H9 (cell line): ENCODE results near the gene KIF22. TPM values are rescaled to one million over a fixed set of nuclear protein-coding genes. Genes with fewer than 3 reads are reported as not detected.

Source experiments
- DNase-seq: peaks from one replicate; pipeline ENCODE4 v3.0.0-alpha.2; 2017
- H2AFZ ChIP-seq: one replicate; pipeline ENCODE4 v1.6.1; 2013; ENCODE audit warnings: mild to moderate bottlenecking, low read length, control low read depth, moderate library complexity
- H2AK5ac ChIP-seq: 2 replicates; pipeline ENCODE4 v1.6.1; 2013; ENCODE audit warnings: low read length, control low read depth, mixed read lengths; ENCODE audit not compliant: insufficient read length
- H2BK120ac ChIP-seq: one replicate; pipeline ENCODE4 v1.6.1; 2013; ENCODE audit warnings: low read depth, mild to moderate bottlenecking, low read length, control low read depth, inconsistent platforms; ENCODE audit not compliant: poor library complexity, severe bottlenecking
- H2BK12ac ChIP-seq: 2 replicates; pipeline ENCODE4 v1.6.1; 2013; ENCODE audit warnings: low read length, control low read depth, mixed read lengths, low read depth; ENCODE audit not compliant: insufficient read length
- H2BK15ac ChIP-seq: 2 replicates; pipeline ENCODE4 v1.6.1; 2013; ENCODE audit warnings: low read depth, low read length, control low read depth
- H2BK20ac ChIP-seq: one replicate; pipeline ENCODE4 v1.6.1; 2013; ENCODE audit warnings: low read depth, mild to moderate bottlenecking, low read length, control low read depth, inconsistent platforms; ENCODE audit not compliant: poor library complexity, severe bottlenecking
- H2BK5ac ChIP-seq: 2 replicates; pipeline ENCODE4 v1.6.1; 2013; ENCODE audit warnings: low read length, control low read depth, mixed read lengths; ENCODE audit not compliant: insufficient read length
- H3K14ac ChIP-seq: 2 replicates; pipeline ENCODE4 v1.6.1; 2013; ENCODE audit warnings: low read length, control low read depth; ENCODE audit not compliant: insufficient read depth
- H3K18ac ChIP-seq: 2 replicates; pipeline ENCODE4 v1.6.1; 2013; ENCODE audit warnings: low read depth, mild to moderate bottlenecking, mixed read lengths, low read length, control low read depth; ENCODE audit not compliant: insufficient read length
- H3K23ac ChIP-seq: 2 replicates; pipeline ENCODE4 v1.6.1; 2013; ENCODE audit warnings: low read length, control low read depth, mixed read lengths, low read depth; ENCODE audit not compliant: insufficient read length
- H3K23me2 ChIP-seq: 2 replicates; pipeline ENCODE4 v1.6.1; 2013; ENCODE audit warnings: low read depth, mild to moderate bottlenecking, mixed read lengths, low read length, control low read depth; ENCODE audit not compliant: insufficient read length, poor library complexity, severe bottlenecking
- H3K27ac ChIP-seq: 2 replicates; pipeline ENCODE4 v1.5.1; 2013; ENCODE audit warnings: low read length, control low read depth, mixed read lengths, low read depth; ENCODE audit not compliant: insufficient read length
- H3K27me3 ChIP-seq: 2 replicates; pipeline ENCODE4 v1.6.1; 2013; ENCODE audit warnings: low read length, control low read depth, inconsistent platforms; ENCODE audit not compliant: insufficient read depth
- H3K4ac ChIP-seq: 2 replicates; pipeline ENCODE4 v1.6.1; 2013; ENCODE audit warnings: low read depth, mild to moderate bottlenecking, control low read depth, inconsistent platforms, low read length, moderate library complexity
- H3K4me1 ChIP-seq: 2 replicates; pipeline ENCODE4 v1.6.1; 2013; ENCODE audit warnings: low read length, control low read depth, inconsistent platforms; ENCODE audit not compliant: insufficient read depth
- H3K4me2 ChIP-seq: 2 replicates; pipeline ENCODE4 v1.6.1; 2013; ENCODE audit warnings: low read length, control low read depth, mixed read lengths; ENCODE audit not compliant: insufficient read length, insufficient read depth
- H3K56ac ChIP-seq: 2 replicates; pipeline ENCODE4 v1.6.1; 2013; ENCODE audit warnings: low read depth, mild to moderate bottlenecking, mixed read lengths, low read length, control low read depth; ENCODE audit not compliant: insufficient read length
- H3K79me1 ChIP-seq: 2 replicates; pipeline ENCODE4 v1.6.1; 2013; ENCODE audit warnings: low read depth, mild to moderate bottlenecking, moderate library complexity, low read length, control low read depth, inconsistent platforms; ENCODE audit not compliant: insufficient read depth, poor library complexity, severe bottlenecking
- H3K79me2 ChIP-seq: 2 replicates; pipeline ENCODE4 v1.6.1; 2013; ENCODE audit warnings: low read length, control low read depth, inconsistent platforms; ENCODE audit not compliant: insufficient read depth
- H3K9ac ChIP-seq: 2 replicates; pipeline ENCODE4 v1.6.1; 2013; ENCODE audit warnings: low read length, control low read depth, mixed read lengths; ENCODE audit not compliant: insufficient read length; ENCODE audit errors: extremely low read depth
- H3K9me3 ChIP-seq: one replicate; pipeline ENCODE4 v1.6.1; 2013; ENCODE audit warnings: low read depth, low read length, inconsistent platforms; ENCODE audit not compliant: control insufficient read depth
- H3T11ph ChIP-seq: one replicate; pipeline ENCODE4 v1.6.1; 2013; ENCODE audit warnings: mild to moderate bottlenecking, low read length, control low read depth, inconsistent platforms
- H4K20me1 ChIP-seq: one replicate; pipeline ENCODE4 v1.6.1; 2013; ENCODE audit not compliant: control insufficient read depth, insufficient read length, insufficient read depth
- H4K5ac ChIP-seq: 2 replicates; pipeline ENCODE4 v1.6.1; 2013; ENCODE audit warnings: low read depth, mild to moderate bottlenecking, mixed read lengths, low read length, control low read depth; ENCODE audit not compliant: insufficient read length
- H4K8ac ChIP-seq: replicated peaks from 2 replicates; pipeline ENCODE4 v1.6.1; 2013; ENCODE audit warnings: low read length, control low read depth, mixed read lengths, low read depth; ENCODE audit not compliant: insufficient read length
- H4K91ac ChIP-seq: 2 replicates; pipeline ENCODE4 v1.6.1; 2013; ENCODE audit warnings: low read depth, mild to moderate bottlenecking, moderate library complexity, mixed read lengths, low read length, control low read depth; ENCODE audit not compliant: insufficient read length
- H3K27ac Mint-ChIP-seq, 3 experiments: 2 replicates in 2 of 3; 3 replicates in 1 of 3; pipeline ENCODE4 v1.8.0; 2020 to 2021; ENCODE audit warnings: mixed read lengths in 3 of 3, mild to moderate bottlenecking in 1 of 3, moderate library complexity in 1 of 3
- H3K27me3 Mint-ChIP-seq: 2 replicates; pipeline ENCODE4 v1.8.0; 2021; ENCODE audit warnings: low read depth, mild to moderate bottlenecking, moderate library complexity, mixed read lengths
- H3K36me3 Mint-ChIP-seq, 3 experiments: 2 replicates in 2 of 3; 3 replicates in 1 of 3; pipeline ENCODE4 v1.8.0; 2020 to 2021; ENCODE audit warnings: low read depth in 3 of 3, mixed read lengths in 3 of 3; ENCODE audit not compliant: insufficient read depth in 1 of 3
- H3K4me1 Mint-ChIP-seq, 2 experiments: 2 replicates each; pipeline ENCODE4 v1.8.0; 2020; ENCODE audit warnings: mixed read lengths in 2 of 2
- H3K4me3 Mint-ChIP-seq, 2 experiments: 2 replicates in 1 of 2; 3 replicates in 1 of 2; pipeline ENCODE4 v1.8.0; 2020 to 2021; ENCODE audit warnings: mild to moderate bottlenecking in 2 of 2, mixed read lengths in 2 of 2, moderate library complexity in 1 of 2
- H3K9me3 Mint-ChIP-seq, 2 experiments: 2 replicates in 1 of 2; 3 replicates in 1 of 2; pipeline ENCODE4 v1.8.0; 2020; ENCODE audit warnings: mild to moderate bottlenecking in 2 of 2, mixed read lengths in 2 of 2, moderate library complexity in 1 of 2
- CTCF ChIP-seq: fragments of 200-600 bp; sonication (generic); conservative IDR thresholded peaks from 3 replicates; pipeline ENCODE4 v1.8.0; 2021; ENCODE audit warnings: antibody characterized with exemption, mild to moderate bottlenecking
- WGBS: extraction: QIAGEN DNeasy Blood & Tissue Kit; methylation state at CpG from one replicate; pipeline ENCODE4 v1.1.7; 2013; ENCODE audit warnings: missing lambda C conversion rate, low lambda C conversion rate, mixed read lengths; ENCODE audit not compliant: insufficient read length; ENCODE audit errors: extremely low coverage; 5-methylcytosine and 5-hydroxymethylcytosine counted together
- total RNA-seq: library from RNA; stranded (reverse); gene quantifications from 2 replicates; pipeline ENCODE4 v1.2.1, GENCODE V29; 2021

Gene KIF22
- total RNA-seq, 1 experiment from 2014 or later = 151 TPM

DNA sequence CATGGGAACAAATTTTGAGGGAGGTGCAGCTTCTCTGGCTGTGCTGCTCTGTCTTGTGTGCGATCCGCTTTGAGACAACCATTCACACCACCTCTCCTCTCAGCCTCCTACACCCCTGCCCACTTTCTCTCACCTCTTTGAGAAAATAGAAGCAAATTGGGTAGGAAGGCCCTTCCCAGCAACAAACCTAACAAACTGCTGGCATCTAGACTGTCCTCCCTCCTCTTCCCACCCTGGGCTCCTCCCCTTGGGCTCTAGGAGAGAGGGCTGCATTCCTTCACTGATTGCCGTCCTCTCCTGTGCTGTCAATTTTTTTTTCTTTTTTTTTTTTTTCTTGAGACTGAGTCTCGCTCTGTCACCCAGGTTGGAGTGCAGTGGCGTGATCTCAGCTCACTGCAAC is 59.0 kb downstream of the KIF22 start:
- Histone ChIP-seq H3K79me2 (no peaks in the 10 kb centered on the region), H2BK120ac (no peak overlapping the region), H4K20me1 (no peaks in the 10 kb centered on the region), H4K8ac (no peak overlapping the region), H3K9me3 (no peaks in the 10 kb centered on the region), H3K23me2 (no peaks in the 10 kb centered on the region), H2BK20ac (no peak overlapping the region), H2BK15ac (no peak overlapping the region), H3K9ac (no peak overlapping the region), H3K14ac (no peak overlapping the region), H2BK5ac (no peak overlapping the region), H4K5ac (no peak overlapping the region), H3K23ac (no peak overlapping the region), H3K4me1 (no peaks in the 10 kb centered on the region), H3K4me2 (no peak overlapping the region), H3T11ph (no peak overlapping the region), H3K79me1 (no peaks in the 10 kb centered on the region), H3K4ac (no peak overlapping the region), H2BK12ac (no peak overlapping the region), H2AK5ac (no peak overlapping the region), H3K27me3 (no peaks in the 10 kb centered on the region), H3K27ac (no peak overlapping the region), H2AFZ (no peak overlapping the region), H4K91ac (no peak overlapping the region), H3K56ac (no peak overlapping the region), H3K18ac (no peak overlapping the region)
- H3K36me3 Mint-ChIP-seq = peaks cover 0 to 5% (median 0%) of the 10 kb centered on the region in 3 experiments; a peak in 2 of 7 replicates
- TF ChIP-seq CTCF = no peak
- no peak overlapping the region for H3K4me3 Mint-ChIP-seq
- WGBS = no CpG with 5 or more reads among the region's 5 CpGs
- no peak for DNase-seq
- H3K27me3 Mint-ChIP-seq = no peaks in the 10 kb centered on the region
- H3K9me3 Mint-ChIP-seq = no peaks in the 10 kb centered on the region
- H3K27ac Mint-ChIP-seq = peak overlapping the region in 1 of 3 experiments; percentile 66; a peak in 2 of 7 replicates
- peaks cover 7 to 10% of the 10 kb centered on the region in 2 experiments for H3K4me1 Mint-ChIP-seq
